Cardiac ventricle fibroblast (primary cell): ENCODE measurements around the gene SLCO6A1. TPM values are rescaled to one million over a fixed set of nuclear protein-coding genes. Genes with fewer than 3 reads are reported as not detected.

Experiments used
- total RNA-seq: library from RNA; depleted of rRNA; stranded (reverse); fragments of >200 nt; gene quantifications from 2 replicates; pipeline ENCODE4 v1.2.3, GENCODE V29; 2015

The SLCO6A1 gene
- total RNA-seq: not detected in 2 replicates

GRCh38 chr5:102498271-102499034 lies at the start of gene SLCO6A1:
SLCO6A1 (minus strand) TSS chr5:102499001; CDS start chr5:102498844, 157 bp downstream.

Other genes starting within 250 kb of the SLCO6A1 start
- gene SLCO4C1, start 202.7 kb downstream of the SLCO6A1 start, total RNA-seq: 0.05 TPM in 1 of 2 replicates, not detected in the other